CD14-positive monocyte (primary cell): Measurements from ENCODE around the gene ZNF260. TPM values are rescaled to one million over a fixed set of nuclear protein-coding genes. Genes with fewer than 3 reads are reported as not detected.

Source experiments
- DNase-seq, 3 donors: peaks; one replicate each; pipeline ENCODE4 v3.0.0-alpha.2; 2011 to 2022
- H2AFZ ChIP-seq: 2 replicates; pipeline ENCODE4 v1.6.0; 2012; ENCODE audit warnings: mild to moderate bottlenecking, low read depth, low read length, inconsistent platforms; ENCODE audit not compliant: insufficient read depth, poor library complexity, severe bottlenecking
- H3K27ac ChIP-seq, 2 donors: 1 replicate in 1 of 2; 2 replicates in 1 of 2; pipeline ENCODE4 v1.5.1; 2012 to 2013; ENCODE audit warnings: low read length in 2 of 2, control low read depth in 1 of 2, inconsistent platforms in 1 of 2, low read depth in 1 of 2, mild to moderate bottlenecking in 1 of 2
- H3K27me3 ChIP-seq, 2 donors: one replicate each; pipeline versions ENCODE4 v1.6.0 to v1.6.1; 2011 to 2013; ENCODE audit warnings: low read length in 2 of 2; ENCODE audit not compliant: control insufficient read depth in 2 of 2, insufficient read depth in 2 of 2
- H3K36me3 ChIP-seq, 2 donors: replicated peaks in 1 of 2; 1 replicate in 1 of 2; 2 replicates in 1 of 2; pipeline versions ENCODE4 v1.5.1 to v1.6.1; 2012 to 2013; ENCODE audit warnings: low read length in 2 of 2, control low read depth in 1 of 2, inconsistent platforms in 1 of 2, mild to moderate bottlenecking in 1 of 2; ENCODE audit not compliant: insufficient read depth in 2 of 2, control insufficient read depth in 1 of 2
- H3K4me1 ChIP-seq, 2 donors: 1 replicate in 1 of 2; 2 replicates in 1 of 2; pipeline versions ENCODE4 v1.5.1 to v1.6.1; 2012 to 2013; ENCODE audit warnings: low read length in 2 of 2, control low read depth in 1 of 2, inconsistent platforms in 1 of 2, mild to moderate bottlenecking in 1 of 2, moderate library complexity in 1 of 2; ENCODE audit not compliant: insufficient read depth in 2 of 2, control insufficient read depth in 1 of 2
- H3K4me2 ChIP-seq: replicated peaks from 2 replicates; pipeline ENCODE3; 2012; ENCODE audit warnings: low read length, moderate library complexity, mild to moderate bottlenecking; ENCODE audit not compliant: poor library complexity, severe bottlenecking; ENCODE audit errors: extremely low read depth
- H3K4me3 ChIP-seq, 3 experiments: fragments of 200-600 bp in 1 of 3; sonication (generic) in 1 of 3; replicated peaks in 1 of 3; 1 replicate in 2 of 3; 2 replicates in 1 of 3; pipeline ENCODE4 v1.5.1; 2011 to 2013; ENCODE audit warnings: low read length in 3 of 3, mild to moderate bottlenecking in 3 of 3, control low read depth in 2 of 3, low read depth in 2 of 3, inconsistent platforms in 1 of 3, moderate library complexity in 1 of 3
- H3K79me2 ChIP-seq: 2 replicates; pipeline ENCODE4 v1.6.0; 2012; ENCODE audit warnings: mild to moderate bottlenecking, control low read depth, inconsistent platforms, low read length, moderate library complexity; ENCODE audit not compliant: insufficient read depth
- H3K9ac ChIP-seq: 2 replicates; pipeline ENCODE4 v1.6.0; 2017; ENCODE audit warnings: low read length, mild to moderate bottlenecking; ENCODE audit not compliant: insufficient read depth, poor library complexity, severe bottlenecking
- H3K9me3 ChIP-seq, 2 donors: replicated peaks in 1 of 2; 1 replicate in 1 of 2; 2 replicates in 1 of 2; pipeline versions ENCODE4 v1.5.1 to v1.6.1; 2012 to 2013; ENCODE audit warnings: low read length in 2 of 2, control low read depth in 1 of 2; ENCODE audit not compliant: control insufficient read depth in 1 of 2, insufficient read depth in 1 of 2
- H4K20me1 ChIP-seq: 2 replicates; pipeline ENCODE4 v1.6.0; 2012; ENCODE audit warnings: mild to moderate bottlenecking, low read length, control low read depth, moderate library complexity; ENCODE audit not compliant: insufficient read depth
- H3K27ac Mint-ChIP-seq, 7 donors: one replicate each; pipeline ENCODE4 v1.8.0; 2020; ENCODE audit warnings: mild to moderate bottlenecking in 7 of 7, mixed read lengths in 7 of 7, moderate library complexity in 6 of 7, inconsistent platforms in 2 of 7
- H3K27me3 Mint-ChIP-seq, 3 donors: one replicate each; pipeline ENCODE4 v1.8.0; 2021 to 2022; ENCODE audit warnings: low read depth in 3 of 3, mild to moderate bottlenecking in 3 of 3, mixed read lengths in 3 of 3, moderate library complexity in 3 of 3, inconsistent platforms in 1 of 3
- H3K36me3 Mint-ChIP-seq, 2 donors: one replicate each; pipeline ENCODE4 v1.8.0; 2020; ENCODE audit warnings: mixed read lengths in 2 of 2, inconsistent platforms in 1 of 2, mild to moderate bottlenecking in 1 of 2
- H3K4me1 Mint-ChIP-seq: one replicate; pipeline ENCODE4 v1.8.0; 2020; ENCODE audit warnings: mild to moderate bottlenecking, mixed read lengths
- H3K4me3 Mint-ChIP-seq, 2 donors: one replicate each; pipeline ENCODE4 v1.8.0; 2020; ENCODE audit warnings: mild to moderate bottlenecking in 2 of 2, mixed read lengths in 2 of 2, moderate library complexity in 1 of 2
- H3K9me3 Mint-ChIP-seq, 7 donors: one replicate each; pipeline ENCODE4 v1.8.0; 2020 to 2022; ENCODE audit warnings: mixed read lengths in 7 of 7, mild to moderate bottlenecking in 6 of 7, moderate library complexity in 6 of 7, inconsistent platforms in 2 of 7
- CTCF ChIP-seq: fragments of 200-600 bp; IDR thresholded peaks from one replicate; pipeline ENCODE4 v1.8.0; 2022; ENCODE audit warnings: antibody characterized with exemption, mild to moderate bottlenecking
- WGBS: methylation state at CpG from one replicate; pipeline ENCODE4 v1.1.5; 2013; ENCODE audit warnings: missing lambda C conversion rate; ENCODE audit not compliant: insufficient coverage; 5-methylcytosine and 5-hydroxymethylcytosine counted together
- intact Hi-C, 2 donors: fragments of 100-400 bp; cut with micrococcal nuclease; formaldehyde crosslinking; loops; one replicate each; pipeline versions ENCODE4 v1.15.0 to v1.15.1; 2023
- polyA plus RNA-seq, 3 donors: library from polyadenylated mRNA; depleted of rRNA in 1 of 3; unstranded in 2 of 3; stranded (reverse) in 1 of 3; fragments of 300-500 nt in 2 of 3; fragments of >200 nt in 1 of 3; fragmentation: Illumina TruSeq in 2 of 3; gene quantifications; 1 replicate in 2 of 3; 2 replicates in 1 of 3; pipeline ENCODE4 v1.2.3, GENCODE V29; 2012 to 2021

The ZNF260 gene
- polyA plus RNA-seq, 3 donors, result 0.88 to 2.1 (median 1.2) TPM

GRCh38 chr19:36573020-36573894 is 45.2 kb upstream of the ZNF260 start, which contains the start of gene ZNF529:
ZNF529 (minus strand) TSS chr19:36573292; CDS start chr19:36572346, 946 bp downstream.
- peaks cover 19% of the 10 kb centered on the region for H3K79me2 ChIP-seq
- Mint-ChIP-seq H3K27me3 (peaks cover 0 to 3% (median 0%) of the 10 kb centered on the region in 3 donors), H3K9me3 (peaks cover 26 to 64% (median 50%) of the 10 kb centered on the region in 7 donors), H3K4me1 (peaks cover 22% of the 10 kb centered on the region), H3K36me3 (peaks cover 46 to 62% of the 10 kb centered on the region in 2 donors), H3K27ac (peak within 1 kb of the TSS; percentile 84 to 96 (median 94)), H3K4me3 (peak within 1 kb of the TSS; percentile 93 to 98)
- H3K36me3 ChIP-seq, result peaks cover 13 to 50% of the 10 kb centered on the region in 2 donors
- H3K27me3 ChIP-seq, result no peaks in the 10 kb centered on the region
- H3K27ac ChIP-seq, result peak within 1 kb of the TSS; percentile 45 to 92
- WGBS, result under 1% methylated on average over 63 of the region's 66 CpGs
- no peak for TF ChIP-seq CTCF
- intact Hi-C loops, result loop anchor here (2.0 to 10.0 kb wide), 7 partner anchors 32 to 202 kb away; partner anchors contain the start of genes ZNF260 (in 2 of the 2), ZNF461 (in 2 of the 2), ZNF850 (in 2 of the 2) and ZFP14 (in 1 of the 2)
- H4K20me1 ChIP-seq, result no peaks in the 10 kb centered on the region
- H3K9ac ChIP-seq, result peak within 1 kb of the TSS; percentile 95
- peaks cover 17 to 21% of the 10 kb centered on the region in 2 donors for H3K4me1 ChIP-seq
- H3K4me2 ChIP-seq, result peak within 1 kb of the TSS; percentile 75
- peak; percentile 84 to 88 (median 86) for DNase-seq
- H3K9me3 ChIP-seq, result peaks cover 39 to 43% of the 10 kb centered on the region in 2 donors
- peak within 1 kb of the TSS; percentile 97 for H2AFZ ChIP-seq
- peak within 1 kb of the TSS; percentile 65 to 92 (median 76) for H3K4me3 ChIP-seq

GRCh38 chr19:36572593-36573019 is 44.5 kb upstream of the ZNF260 start:
- H3K4me3 Mint-ChIP-seq, result peak overlapping the region; percentile 93 to 98
- intact Hi-C loops, result loop anchor here (2.0 to 10.0 kb wide), 7 partner anchors 32 to 202 kb away; partner anchors contain the start of genes ZNF260 (in 2 of the 2), ZNF461 (in 2 of the 2), ZNF850 (in 2 of the 2) and ZFP14 (in 1 of the 2)
- Histone ChIP-seq H3K9me3 (peaks cover 42 to 45% of the 10 kb centered on the region in 2 donors), H3K27ac (peak overlapping the region; percentile 45 to 92), H3K79me2 (peaks cover 19% of the 10 kb centered on the region), H3K27me3 (no peaks in the 10 kb centered on the region), H2AFZ (peak overlapping the region; percentile 97), H3K4me3 (peak overlapping the region; percentile 65 to 92 (median 76)), H3K4me1 (peaks cover 17 to 21% of the 10 kb centered on the region in 2 donors), H3K9ac (peak overlapping the region; percentile 95), H3K4me2 (peak overlapping the region; percentile 75), H4K20me1 (no peaks in the 10 kb centered on the region), H3K36me3 (peaks cover 12 to 46% of the 10 kb centered on the region in 2 donors)
- peak in 1 of 3 donors; percentile 59 for DNase-seq
- H3K36me3 Mint-ChIP-seq, result peaks cover 44 to 62% of the 10 kb centered on the region in 2 donors
- peaks cover 0 to 3% (median 0%) of the 10 kb centered on the region in 3 donors for H3K27me3 Mint-ChIP-seq
- no peak for TF ChIP-seq CTCF
- peak overlapping the region; percentile 84 to 96 (median 94) for H3K27ac Mint-ChIP-seq
- peaks cover 32 to 59% (median 51%) of the 10 kb centered on the region in 7 donors for H3K9me3 Mint-ChIP-seq
- peaks cover 22% of the 10 kb centered on the region for H3K4me1 Mint-ChIP-seq
- WGBS, result 0% methylated on average over 8 of the region's 11 CpGs
